HG03060 (cell line): ENCODE results near the gene MRPL20.
"Not testable (repeated sequence)": the region's sequence is repeated elsewhere in the genome, so short reads cannot be mapped to it uniquely, and the experiment has no call there.

Source experiments
- ATAC-seq: cut with Tn5 transposase; IDR thresholded peaks from one replicate; pipeline ENCODE4 v1.9.1; 2021; ENCODE audit warnings: low read depth, moderate number of reproducible peaks; ENCODE audit not compliant: unreplicated experiment

MRPL20 gene

DNA sequence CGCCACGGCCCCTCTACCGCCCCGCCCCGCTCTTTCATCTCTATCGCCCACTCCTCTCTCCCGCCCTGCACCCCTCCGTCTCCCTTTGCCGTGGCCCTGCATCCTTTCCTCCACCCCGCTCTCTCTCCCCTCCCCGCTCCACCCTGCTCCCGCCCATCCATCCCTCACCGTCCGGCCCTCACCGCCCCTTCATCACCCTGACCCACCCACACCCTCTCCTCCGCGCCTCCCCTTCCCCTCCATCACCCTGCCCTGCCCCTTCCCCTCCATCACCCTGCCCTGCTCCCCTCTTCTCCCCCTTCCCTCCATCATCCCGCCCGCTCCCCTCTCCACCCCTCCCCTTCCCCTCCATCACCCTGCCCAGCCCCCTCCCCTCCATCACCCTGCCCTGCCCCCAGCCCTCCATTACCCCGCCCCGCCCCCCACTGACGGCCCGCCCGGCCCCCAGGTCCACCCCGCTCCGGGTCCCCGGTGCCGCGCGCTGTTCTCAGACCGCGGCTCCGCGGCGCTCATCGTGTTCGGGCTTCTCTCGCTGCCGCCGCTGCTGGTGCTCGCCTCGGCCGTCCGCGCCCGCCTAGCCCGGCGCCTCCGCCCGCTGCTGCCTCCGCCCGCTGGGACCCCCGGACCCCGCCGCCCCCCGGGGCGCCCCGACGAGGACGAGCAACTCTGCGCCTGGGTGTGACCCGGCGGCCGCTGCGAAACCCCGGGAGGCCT is 20.2 kb upstream of the MRPL20 start:
- no peak for ATAC-seq

DNA sequence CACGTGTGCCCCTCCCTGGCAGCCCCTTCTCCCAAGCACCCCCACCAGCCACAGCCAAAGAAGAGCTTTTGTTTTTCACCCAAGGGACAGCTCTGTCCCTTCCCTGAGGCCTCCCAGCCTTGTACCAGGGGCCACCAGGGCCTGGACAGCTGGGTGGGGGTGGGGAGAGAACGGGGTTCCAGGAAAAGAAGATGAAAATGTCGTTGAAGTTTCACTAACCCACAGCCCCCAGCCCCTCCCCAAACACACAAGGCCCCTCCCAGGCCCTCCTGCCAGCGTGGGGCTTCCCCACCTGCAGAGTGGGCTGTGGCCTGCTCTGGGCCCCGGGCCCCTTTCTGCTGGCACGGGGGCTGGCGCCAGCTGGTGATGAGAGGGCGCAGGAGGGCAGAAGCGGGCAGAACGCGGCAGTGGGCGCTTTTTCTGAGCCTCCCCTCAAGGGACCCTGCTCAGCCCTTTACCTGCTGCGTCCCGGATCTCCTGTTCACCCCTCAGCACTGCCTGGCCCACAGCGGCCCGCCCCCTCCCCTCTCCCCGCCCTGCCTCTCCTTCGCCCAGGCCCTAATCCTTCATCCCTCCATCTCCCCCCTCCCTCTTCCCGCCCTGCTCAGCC is 19.5 kb upstream of the MRPL20 start:
- no peak for ATAC-seq

DNA sequence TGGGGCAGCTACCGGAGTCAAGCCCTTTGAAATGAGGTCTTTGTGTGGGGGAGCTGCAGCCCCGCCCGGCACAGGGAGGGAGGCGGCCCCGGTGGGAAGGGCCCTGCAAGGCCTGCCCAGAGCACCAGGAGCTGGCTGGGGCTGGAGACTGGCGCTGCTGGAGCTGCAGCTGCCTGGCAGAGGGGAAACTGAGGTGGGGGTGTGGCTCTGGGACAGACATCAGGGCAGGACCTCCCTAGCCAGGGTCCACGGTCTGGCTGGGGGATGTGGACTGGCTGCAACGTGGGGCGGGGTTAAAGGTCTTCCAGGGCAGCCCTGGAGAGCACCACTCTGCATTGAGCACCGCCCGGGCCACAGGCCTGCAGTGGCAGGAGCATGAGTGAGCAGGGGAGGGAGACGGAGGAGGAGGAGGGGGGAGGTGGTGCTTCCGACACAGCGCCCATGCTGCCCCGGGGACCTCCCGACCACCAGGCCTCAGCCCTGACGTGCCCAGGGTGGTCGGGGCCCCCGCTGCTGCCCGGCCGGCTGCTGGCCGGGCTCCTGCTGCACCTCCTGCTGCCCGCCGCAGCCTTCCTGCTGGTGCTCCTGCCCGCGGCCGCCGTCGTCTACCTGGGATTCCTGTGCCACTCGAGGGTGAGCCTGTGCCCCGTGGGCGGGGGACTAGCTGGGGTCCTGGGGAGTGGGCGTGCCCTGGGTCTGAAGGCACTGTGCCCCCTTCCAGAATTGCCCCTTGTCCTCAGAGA is 18.8 kb upstream of the MRPL20 start:
- no peak for ATAC-seq

DNA sequence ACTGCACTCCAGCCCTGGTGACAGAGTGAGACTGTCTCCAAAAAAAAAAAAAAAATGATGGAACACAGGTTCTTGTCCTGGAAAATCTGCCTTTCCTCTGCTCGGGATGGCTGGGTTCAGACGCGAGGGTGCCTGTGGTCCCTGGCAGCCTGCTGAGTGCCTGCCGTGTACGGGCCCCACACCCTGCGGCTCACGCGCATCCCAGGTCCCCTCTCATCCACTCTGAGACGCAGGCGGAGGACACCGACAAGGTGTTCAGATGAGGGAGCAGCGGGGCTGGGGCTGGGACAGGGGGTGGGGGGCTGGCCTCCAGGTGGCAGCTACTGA is 18.3 kb upstream of the MRPL20 start:
- ATAC-seq, result no peak

DNA sequence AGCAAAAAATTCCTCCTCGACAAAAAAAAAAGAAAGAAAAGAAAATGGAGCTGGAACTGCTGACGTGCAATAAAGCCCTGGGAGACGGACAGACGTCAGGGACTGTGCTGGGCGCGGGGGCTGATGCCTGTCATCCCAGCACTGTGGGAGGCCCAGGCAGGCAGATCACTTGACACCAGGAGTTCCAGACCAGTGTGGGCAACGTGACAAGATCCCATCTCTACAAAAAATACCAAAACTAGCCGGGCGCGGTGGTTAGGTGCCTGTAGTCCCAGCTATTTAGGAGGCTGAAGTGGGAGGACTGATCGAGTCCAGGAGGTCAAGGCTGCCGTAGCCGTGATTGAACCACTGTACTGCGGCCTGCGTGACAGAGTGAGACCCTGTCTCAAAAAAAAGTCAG is 17.6 kb upstream of the MRPL20 start:
- no peak for ATAC-seq

DNA sequence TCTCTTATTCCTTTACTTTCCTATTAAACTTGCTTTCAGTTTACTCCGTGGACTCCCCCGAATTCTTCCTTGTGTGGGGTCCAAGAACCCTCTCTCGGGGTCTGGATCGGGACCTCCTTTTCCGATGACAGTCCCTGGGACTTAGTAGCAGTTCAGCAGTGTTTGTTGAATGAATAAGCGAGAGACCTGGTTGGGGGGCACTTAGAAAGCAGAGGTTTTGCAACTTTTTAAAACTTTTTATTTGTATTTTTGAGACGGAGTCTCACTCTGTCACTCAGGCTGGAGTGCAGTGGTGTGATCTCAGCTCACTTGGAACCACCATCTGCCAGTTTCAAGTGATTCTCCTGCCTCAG is 16.1 kb upstream of the MRPL20 start:
- no peak for ATAC-seq

DNA sequence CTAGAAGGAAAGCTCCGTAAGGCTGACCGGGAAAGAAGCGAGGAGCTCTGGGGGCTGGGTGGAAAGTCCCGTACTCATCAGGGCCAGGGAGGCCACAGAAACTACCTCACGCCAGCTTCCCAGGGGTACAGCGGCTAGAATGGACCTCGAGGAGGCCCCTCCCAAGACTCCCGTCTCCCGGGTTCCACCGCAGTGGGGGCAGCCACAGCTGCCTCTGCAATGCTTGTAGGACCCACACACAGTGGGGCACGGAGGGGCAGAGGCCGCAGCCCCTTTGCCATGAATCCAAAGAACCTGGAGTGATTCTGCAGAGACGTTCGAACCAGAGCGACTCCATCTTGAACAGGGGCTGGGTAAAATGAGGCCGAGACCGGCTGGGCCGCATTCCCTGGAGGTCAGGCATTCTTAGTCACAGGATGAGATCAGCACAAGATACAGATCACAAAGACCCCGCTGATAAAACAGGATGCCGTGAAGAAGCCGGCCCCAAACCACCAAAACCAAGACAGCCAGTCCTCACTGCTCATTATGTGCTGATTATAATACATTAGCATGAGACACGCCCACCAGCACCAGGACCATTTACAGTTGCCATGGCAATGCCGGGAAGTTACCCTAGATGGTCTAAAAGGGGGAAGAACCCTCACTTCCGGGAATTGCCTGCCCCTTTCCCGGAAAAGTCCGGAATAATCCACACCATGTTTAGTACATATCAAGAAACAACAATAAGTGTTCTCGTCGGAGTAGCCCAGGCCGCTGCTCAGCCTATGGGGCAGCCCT is 15.6 kb upstream of the MRPL20 start:
- no peak for ATAC-seq

DNA sequence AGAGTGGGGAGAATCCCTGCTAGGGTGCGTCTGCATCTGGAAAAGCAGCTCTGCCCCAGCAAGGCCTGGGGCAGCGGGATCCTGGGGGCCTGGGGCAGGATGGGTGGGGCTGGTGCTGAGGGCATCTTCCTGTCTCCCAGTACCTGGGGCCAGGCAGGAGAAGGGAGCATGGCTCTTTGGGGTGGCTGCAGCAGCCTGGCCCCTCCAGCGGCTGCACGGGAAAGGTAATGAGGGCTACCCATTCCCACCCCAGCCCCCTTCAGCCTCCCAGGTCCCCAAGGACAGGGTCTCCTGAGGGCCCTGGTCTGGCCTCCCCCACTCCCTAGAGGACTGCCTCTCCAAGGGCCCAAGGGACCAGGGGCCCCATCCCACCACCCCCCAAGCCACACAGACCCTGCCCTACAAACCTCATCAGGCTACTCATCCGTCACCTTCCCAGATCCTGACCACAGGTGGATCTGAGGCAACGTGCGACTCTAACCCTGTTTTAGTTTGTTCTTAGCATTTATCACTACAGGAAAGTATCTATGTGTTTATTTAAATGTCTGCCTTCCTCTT is 14.9 kb upstream of the MRPL20 start:
- no peak for ATAC-seq

DNA sequence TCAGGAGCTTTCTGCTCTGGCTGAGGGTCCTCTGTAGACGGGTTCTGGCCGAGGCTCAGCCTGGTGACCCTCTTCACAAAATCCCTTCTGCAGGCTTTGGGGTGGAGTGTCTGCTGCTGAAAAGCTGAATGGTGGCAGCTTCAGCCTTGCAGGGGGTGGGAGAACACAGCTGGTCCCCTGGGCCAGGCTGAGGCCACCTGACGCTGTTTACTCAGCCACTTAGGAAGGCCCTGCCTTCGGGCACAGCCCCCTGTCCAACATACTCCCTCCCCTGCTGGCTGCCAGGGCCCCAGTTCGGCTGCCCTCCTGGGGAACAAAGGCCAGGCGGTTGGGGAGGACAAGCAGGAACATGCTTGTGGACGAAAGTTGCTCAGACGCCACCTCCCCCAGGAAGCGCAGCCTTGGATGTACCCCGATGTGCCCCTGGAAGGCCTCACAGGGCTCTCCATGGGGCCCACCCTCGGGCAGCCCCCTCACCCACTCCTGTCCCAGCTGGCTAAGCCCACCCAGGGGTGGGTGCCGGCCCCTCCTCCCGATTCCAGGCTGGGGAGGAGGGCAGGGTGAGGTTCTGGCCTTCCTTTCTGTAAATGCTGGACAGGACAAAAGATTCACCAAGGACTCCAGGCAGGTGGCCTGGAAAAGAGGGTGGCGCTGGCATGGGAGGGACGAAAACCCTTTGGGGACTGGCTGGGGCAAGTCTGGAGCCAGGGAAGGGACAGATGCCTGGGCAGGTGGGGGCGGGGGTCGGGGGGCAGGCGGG is 14.2 kb upstream of the MRPL20 start, which contains the start of gene ANKRD65:
Gene ANKRD65 (minus strand): TSS at position 130 of the 760 bp plus-strand sequence. CDS start 271 bp downstream, outside the sequence.
- no peak for ATAC-seq

DNA sequence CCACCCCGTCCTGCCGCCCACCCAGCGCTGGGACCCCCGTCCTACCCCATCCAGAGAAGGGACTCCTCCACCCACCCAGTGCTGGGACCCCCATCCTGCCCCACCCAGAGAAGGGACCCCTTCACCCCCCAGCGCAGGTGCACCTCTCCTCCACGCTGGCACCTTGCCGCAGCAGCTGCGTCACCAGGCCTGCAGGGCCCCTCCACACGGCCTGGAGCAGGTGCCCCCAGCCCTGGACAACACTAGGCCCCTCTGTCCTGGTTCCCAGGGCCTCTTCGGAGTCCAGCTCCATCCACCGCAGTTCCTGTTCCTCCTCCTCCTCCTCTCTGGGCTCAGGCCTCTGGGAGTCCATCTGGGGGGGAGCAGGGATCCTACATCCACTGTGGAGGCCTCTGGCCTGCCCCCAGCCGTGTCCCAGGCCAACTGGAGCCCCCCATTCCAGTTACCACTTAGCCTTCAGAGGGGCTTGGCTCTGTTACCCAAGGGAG is 13.6 kb upstream of the MRPL20 start:
- ATAC-seq, result no peak

DNA sequence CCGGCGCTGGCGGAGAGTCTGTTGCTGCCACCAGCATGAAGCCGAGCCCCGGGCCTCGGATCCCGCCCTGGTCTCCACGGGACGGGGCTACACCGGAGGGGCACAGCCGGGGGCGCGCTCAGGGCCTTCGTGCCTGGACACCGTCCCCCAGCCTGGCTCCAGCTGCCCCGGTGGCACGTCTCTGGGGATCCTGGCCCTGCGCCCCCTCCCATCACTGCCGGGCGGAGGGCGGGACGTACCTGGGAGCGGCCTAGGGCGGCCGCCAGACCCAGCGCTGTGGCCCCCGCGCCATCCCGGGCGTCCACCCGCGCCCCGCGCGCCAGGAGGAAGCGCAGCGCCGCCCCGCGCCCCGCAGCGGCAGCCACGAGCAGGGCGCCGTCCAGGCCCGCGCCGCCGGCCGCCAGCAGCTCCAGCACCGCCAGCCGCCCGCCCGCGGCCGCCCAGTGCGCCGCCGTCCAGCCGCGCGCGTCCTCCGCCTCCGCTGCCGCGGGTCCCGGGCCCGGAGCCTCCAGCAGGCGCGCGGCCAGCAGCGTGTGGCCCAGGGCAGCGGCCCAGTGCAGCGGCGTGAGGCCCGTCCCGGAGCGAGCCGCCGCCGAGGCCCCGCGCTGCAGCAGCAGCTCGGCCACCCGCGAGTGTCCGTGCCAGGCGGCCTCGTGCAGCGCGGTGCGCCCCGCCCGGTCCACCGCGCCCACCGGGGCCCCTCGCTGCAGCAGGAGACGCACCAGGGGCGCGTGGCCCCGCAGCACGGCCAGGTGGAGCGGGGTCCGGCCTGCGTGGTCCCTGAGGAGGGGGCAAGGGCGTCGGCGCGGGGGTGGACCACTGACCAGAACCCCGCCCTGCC is 12.9 kb upstream of the MRPL20 start:
- no peak for ATAC-seq

DNA sequence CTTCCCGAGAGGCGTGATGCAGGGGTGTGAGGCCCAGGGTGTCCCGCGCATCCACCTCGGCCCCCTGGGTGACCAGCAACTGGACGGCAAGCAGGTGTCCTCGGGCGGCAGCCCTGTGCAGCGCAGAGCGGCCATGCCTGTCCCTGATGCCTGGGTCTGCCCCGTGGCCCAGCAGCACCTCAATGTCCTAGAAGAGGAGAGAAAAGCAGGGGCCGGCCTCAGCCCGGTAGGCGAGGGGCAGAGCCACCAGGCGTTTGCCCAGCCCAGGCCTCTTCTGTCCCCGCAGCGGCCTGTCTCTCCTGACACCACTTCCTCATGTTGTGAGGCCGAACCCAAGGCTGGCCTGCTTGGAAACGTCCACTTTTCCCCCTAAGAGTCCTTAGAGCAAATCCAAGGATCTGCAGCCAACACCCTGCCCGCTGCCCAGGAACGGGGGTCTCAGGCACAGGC is 12.3 kb upstream of the MRPL20 start:
- no peak for ATAC-seq

DNA sequence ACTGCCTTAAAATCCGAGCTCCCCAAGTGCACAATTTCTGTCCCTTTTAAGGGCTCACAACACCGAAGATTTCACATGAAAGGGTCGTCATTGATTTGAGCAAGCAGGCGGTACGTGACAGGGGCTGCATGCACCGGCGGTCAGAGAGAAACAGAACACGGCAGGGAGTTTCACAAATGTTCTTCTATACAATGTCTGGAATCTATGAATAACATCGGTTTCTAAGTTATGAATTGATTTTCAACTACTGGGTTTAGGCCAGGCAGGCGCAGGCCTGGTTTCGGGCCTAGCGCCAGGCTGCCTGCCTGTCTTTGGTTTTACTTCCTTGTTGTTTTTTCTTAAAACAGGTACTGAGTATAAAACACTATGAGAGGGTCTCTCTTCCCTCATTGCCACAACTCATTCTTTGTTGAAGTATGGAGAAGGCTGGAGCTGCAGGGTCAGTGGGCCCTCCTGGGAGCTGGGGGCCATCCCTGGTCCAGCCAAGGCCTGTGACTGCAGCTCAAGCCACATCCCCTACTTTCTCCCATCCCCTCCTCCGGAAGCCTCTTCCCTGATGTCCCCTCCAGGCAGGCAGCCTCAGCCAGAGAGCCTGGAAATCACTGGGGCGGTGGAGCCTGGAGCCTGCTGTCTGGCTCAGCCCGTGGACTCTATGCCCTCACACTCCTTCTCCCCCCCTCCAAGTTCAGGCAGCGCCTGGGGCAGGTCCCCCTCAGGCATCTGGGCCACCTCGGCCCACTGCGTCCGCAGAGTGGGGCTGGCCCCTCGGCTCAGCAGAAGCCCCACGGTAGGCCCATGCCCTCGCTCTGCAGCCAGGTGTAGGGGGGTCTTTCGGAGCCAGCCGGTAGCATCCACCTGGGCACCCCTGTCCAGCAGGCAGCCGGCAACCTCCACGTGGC is 11.6 kb upstream of the MRPL20 start:
- no peak for ATAC-seq

DNA sequence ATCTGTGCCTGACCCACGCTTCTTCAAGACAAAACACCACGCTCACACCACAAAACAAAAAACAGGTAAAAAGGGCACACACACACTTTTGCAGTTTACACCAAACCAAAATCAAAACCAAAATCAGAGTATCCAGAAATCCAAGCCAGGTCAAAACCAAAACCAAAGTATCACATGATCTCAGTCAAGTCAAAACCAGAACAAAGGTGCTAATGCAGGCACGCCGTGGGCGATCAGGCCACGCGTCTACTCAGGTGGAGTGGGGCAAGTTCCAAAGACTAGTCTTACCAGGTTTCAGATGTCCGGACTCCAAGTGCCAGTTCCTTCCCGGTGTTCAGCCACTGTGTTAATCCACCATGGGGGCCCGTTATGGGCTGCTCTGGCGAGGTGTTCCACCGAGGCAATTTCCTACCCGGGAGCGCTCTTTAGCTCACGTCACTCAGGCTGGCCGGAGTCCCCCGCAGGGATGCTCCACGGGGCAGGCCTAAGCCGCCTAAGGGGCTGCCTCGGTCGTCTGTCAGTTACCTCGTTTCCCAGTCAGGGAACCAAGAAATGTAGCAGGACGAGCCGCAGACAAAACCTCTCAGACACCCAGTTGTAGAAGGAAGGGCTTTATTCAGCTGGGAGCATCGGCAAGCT is 10.9 kb upstream of the MRPL20 start:
- ATAC-seq, result not testable (repeated sequence)

DNA sequence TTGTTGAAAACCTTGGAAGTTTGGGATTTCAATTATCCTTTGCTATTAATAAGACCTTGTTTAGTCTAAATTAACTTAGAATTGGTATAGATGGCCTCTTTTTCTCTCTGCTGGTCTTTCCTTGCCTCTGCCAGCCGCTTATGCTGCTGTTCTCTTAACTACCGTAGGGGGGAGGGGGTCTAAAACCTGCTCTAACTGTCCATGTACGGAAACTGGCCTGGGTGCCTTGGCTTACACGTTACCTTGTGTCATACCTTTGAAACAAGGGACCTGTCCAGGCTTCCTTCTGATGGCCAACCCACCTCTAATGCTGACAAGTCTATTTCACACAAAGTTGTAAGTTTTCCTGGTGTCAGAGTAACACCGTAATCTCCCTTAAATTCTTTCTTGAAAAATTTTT is 10.3 kb upstream of the MRPL20 start:
- ATAC-seq, result not testable (repeated sequence)

DNA sequence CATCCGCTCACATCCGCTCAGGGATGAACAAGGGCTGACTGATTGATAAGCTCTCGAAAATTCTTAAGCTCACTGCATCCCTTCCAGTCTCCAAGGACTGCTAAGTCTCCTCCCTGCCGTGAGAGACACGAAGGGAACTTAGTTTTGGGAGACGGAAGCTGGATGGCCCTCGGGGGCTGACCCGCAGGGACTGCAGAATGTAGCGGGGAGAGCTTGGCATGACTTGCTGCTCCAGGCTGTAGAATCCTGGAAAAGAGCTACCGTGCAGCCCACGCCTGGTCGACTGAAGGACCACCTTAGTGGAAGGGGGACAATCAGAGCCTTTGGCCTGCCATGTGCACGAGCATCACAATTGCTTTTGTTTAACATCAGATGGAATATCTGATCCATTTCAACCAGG is 8.7 kb upstream of the MRPL20 start:
- ATAC-seq, result no peak

DNA sequence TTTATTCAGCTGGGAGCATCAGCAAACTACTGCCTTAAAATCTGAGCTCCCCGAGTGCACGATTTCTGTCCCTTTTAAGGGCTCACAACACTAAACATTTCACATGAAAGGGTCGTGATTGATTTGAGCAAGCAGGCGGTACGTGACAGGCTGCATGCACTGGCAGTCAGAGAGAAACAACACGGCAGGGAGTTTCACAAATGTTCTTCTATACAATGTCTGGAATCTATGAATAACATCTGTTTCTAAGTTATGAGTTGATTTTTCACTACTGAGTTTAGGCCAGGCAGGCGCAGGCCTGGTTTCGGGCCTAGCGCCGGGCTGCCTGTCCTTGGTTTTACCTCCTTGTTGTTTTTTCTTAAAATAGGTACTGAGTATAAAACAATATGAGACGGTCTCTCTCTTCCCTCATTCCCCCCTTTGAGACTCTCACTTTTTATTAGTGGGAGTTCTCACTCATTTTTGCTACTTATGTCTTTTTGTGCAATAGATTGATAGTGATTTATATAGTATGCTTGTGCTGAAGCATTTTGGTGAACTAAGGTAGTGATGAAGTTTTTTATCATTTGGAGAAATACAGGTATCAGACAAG is 5.3 kb upstream of the MRPL20 start:
- not testable (repeated sequence) for ATAC-seq
